Measurements from ENCODE around the gene CDCA3. TPM values are rescaled to one million over a fixed set of nuclear protein-coding genes. Genes with fewer than 3 reads are reported as not detected.

Gene CDCA3
- total and polyA plus RNA-seq, 2 of the 13 experiments (the other 11 are each of a cell fraction or from before 2014, with no cell fraction given) = 32.7 to 56.5 TPM

- TF ChIP-seq, protein P1, sequence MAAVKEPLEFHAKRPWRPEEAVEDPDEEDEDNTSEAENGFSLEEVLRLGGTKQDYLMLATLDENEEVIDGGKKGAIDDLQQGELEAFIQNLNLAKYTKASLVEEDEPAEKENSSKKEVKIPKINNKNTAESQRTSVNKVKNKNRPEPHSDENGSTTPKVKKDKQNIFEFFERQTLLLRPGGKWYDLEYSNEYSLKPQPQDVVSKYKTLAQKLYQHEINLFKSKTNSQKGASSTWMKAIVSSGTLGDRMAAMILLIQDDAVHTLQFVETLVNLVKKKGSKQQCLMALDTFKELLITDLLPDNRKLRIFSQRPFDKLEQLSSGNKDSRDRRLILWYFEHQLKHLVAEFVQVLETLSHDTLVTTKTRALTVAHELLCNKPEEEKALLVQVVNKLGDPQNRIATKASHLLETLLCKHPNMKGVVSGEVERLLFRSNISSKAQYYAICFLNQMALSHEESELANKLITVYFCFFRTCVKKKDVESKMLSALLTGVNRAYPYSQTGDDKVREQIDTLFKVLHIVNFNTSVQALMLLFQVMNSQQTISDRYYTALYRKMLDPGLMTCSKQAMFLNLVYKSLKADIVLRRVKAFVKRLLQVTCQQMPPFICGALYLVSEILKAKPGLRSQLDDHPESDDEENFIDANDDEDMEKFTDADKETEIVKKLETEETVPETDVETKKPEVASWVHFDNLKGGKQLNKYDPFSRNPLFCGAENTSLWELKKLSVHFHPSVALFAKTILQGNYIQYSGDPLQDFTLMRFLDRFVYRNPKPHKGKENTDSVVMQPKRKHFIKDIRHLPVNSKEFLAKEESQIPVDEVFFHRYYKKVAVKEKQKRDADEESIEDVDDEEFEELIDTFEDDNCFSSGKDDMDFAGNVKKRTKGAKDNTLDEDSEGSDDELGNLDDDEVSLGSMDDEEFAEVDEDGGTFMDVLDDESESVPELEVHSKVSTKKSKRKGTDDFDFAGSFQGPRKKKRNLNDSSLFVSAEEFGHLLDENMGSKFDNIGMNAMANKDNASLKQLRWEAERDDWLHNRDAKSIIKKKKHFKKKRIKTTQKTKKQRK (IDR thresholded peaks at IDR 0.05; ENCODE audit: low read length) = no peak
- peak; percentile 75 for TF ChIP-seq RAD21 (CRISPR knock-in tag; IDR thresholded peaks at IDR 0.05)
- TF ChIP-seq SP5 (CRISPR knock-in tag; IDR thresholded peaks at IDR 0.05; ENCODE audit: borderline replicate concordance, low read depth) = peak; percentile 92
- TF ChIP-seq ZNF362 (CRISPR knock-in tag; IDR thresholded peaks at IDR 0.05; ENCODE audit: borderline replicate concordance) = peak; percentile 51; the same call in 1 of the 2 replicates
- TF ChIP-seq, protein P2, sequence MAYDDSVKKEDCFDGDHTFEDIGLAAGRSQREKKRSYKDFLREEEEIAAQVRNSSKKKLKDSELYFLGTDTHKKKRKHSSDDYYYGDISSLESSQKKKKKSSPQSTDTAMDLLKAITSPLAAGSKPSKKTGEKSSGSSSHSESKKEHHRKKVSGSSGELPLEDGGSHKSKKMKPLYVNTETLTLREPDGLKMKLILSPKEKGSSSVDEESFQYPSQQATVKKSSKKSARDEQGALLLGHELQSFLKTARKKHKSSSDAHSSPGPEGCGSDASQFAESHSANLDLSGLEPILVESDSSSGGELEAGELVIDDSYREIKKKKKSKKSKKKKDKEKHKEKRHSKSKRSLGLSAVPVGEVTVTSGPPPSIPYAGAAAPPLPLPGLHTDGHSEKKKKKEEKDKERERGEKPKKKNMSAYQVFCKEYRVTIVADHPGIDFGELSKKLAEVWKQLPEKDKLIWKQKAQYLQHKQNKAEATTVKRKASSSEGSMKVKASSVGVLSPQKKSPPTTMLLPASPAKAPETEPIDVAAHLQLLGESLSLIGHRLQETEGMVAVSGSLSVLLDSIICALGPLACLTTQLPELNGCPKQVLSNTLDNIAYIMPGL (CRISPR knock-in tag; IDR thresholded peaks at IDR 0.05; ENCODE audit: borderline replicate concordance in 1 of 2, low read depth in 1 of 2) = peak; percentile 90 to 95
- TF ChIP-seq, protein P3, sequence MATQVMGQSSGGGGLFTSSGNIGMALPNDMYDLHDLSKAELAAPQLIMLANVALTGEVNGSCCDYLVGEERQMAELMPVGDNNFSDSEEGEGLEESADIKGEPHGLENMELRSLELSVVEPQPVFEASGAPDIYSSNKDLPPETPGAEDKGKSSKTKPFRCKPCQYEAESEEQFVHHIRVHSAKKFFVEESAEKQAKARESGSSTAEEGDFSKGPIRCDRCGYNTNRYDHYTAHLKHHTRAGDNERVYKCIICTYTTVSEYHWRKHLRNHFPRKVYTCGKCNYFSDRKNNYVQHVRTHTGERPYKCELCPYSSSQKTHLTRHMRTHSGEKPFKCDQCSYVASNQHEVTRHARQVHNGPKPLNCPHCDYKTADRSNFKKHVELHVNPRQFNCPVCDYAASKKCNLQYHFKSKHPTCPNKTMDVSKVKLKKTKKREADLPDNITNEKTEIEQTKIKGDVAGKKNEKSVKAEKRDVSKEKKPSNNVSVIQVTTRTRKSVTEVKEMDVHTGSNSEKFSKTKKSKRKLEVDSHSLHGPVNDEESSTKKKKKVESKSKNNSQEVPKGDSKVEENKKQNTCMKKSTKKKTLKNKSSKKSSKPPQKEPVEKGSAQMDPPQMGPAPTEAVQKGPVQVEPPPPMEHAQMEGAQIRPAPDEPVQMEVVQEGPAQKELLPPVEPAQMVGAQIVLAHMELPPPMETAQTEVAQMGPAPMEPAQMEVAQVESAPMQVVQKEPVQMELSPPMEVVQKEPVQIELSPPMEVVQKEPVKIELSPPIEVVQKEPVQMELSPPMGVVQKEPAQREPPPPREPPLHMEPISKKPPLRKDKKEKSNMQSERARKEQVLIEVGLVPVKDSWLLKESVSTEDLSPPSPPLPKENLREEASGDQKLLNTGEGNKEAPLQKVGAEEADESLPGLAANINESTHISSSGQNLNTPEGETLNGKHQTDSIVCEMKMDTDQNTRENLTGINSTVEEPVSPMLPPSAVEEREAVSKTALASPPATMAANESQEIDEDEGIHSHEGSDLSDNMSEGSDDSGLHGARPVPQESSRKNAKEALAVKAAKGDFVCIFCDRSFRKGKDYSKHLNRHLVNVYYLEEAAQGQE (IDR thresholded peaks at IDR 0.05; ENCODE audit: borderline replicate concordance in 1 of 2, low read depth in 1 of 2, low read length in 2 of 2) = no peak
- TF ChIP-seq TBX3 (IDR thresholded peaks at IDR 0.05; ENCODE audit: borderline replicate concordance) = no peak
- TF ChIP-seq ZNF713 (CRISPR knock-in tag; IDR thresholded peaks at IDR 0.05) = no peak
- no peak for TF ChIP-seq KAT2B (IDR thresholded peaks at IDR 0.05; ENCODE audit: borderline replicate concordance, low read depth, low read length)
- TF ChIP-seq NFAT5 (CRISPR knock-in tag; IDR thresholded peaks at IDR 0.05) = 0 out of 2 replicates have a peak, but pooled peaks have one; percentile 44
Measured at GRCh38 chr12:6872073-6873048, 21.3 kb upstream of the CDCA3 start (continued).

All from HepG2 (cell line).